Neuronal stem cell (in vitro differentiated cells): ENCODE results near the gene WNT3A.
A peak's percentile ranks its signal among the peaks of the same experiment; 100 is the strongest.

ENCODE experiments used
- DNase-seq: peaks from one replicate; pipeline ENCODE4 v3.0.0-alpha.2; 2013; ENCODE audit warnings: low spot score
- H2AFZ ChIP-seq: one replicate; pipeline ENCODE4 v1.6.1; 2013; ENCODE audit warnings: mild to moderate bottlenecking, low read length, inconsistent platforms
- H2AK5ac ChIP-seq: 2 replicates; pipeline ENCODE4 v1.6.1; 2013; ENCODE audit warnings: low read depth, mild to moderate bottlenecking, inconsistent platforms, low read length, moderate library complexity, mixed read lengths
- H2BK120ac ChIP-seq: 2 replicates; pipeline ENCODE4 v1.6.1; 2013; ENCODE audit warnings: low read depth, mild to moderate bottlenecking, inconsistent platforms, low read length, moderate library complexity, mixed read lengths
- H2BK12ac ChIP-seq: one replicate; pipeline ENCODE4 v1.6.1; 2013; ENCODE audit warnings: low read length, inconsistent platforms
- H2BK15ac ChIP-seq: 2 replicates; pipeline ENCODE4 v1.6.1; 2013; ENCODE audit warnings: mild to moderate bottlenecking, low read length, inconsistent platforms, mixed read lengths
- H2BK5ac ChIP-seq: one replicate; pipeline ENCODE4 v1.6.1; 2013; ENCODE audit warnings: inconsistent platforms, mild to moderate bottlenecking, low read length, moderate library complexity
- H3K14ac ChIP-seq: one replicate; pipeline ENCODE4 v1.6.1; 2013; ENCODE audit warnings: low read length, inconsistent platforms
- H3K18ac ChIP-seq: 2 replicates; pipeline ENCODE4 v1.6.1; 2013; ENCODE audit warnings: low read length, inconsistent platforms
- H3K23ac ChIP-seq: 2 replicates; pipeline ENCODE4 v1.6.1; 2013; ENCODE audit warnings: low read depth, mild to moderate bottlenecking, mixed read lengths, low read length, inconsistent platforms; ENCODE audit not compliant: poor library complexity
- H3K27ac ChIP-seq: replicated peaks from 3 replicates; pipeline ENCODE4 v1.5.1; 2013; ENCODE audit warnings: low read length, inconsistent platforms
- H3K27me3 ChIP-seq, 3 experiments: 2 replicates each; pipeline ENCODE4 v1.6.1; 2013; ENCODE audit warnings: low read length in 3 of 3, mild to moderate bottlenecking in 2 of 3, inconsistent platforms in 1 of 3, low read depth in 1 of 3, mixed read lengths in 1 of 3, moderate library complexity in 1 of 3; ENCODE audit not compliant: control insufficient read depth in 3 of 3, insufficient read depth in 3 of 3
- H3K36me3 ChIP-seq, 2 donors: replicated peaks in 1 of 2; 2 replicates each; pipeline ENCODE4 v1.6.1; 2013; ENCODE audit warnings: low read length in 2 of 2; ENCODE audit not compliant: control insufficient read depth in 2 of 2, insufficient read depth in 2 of 2
- H3K4ac ChIP-seq: 2 replicates; pipeline ENCODE4 v1.6.1; 2013; ENCODE audit warnings: inconsistent platforms, mild to moderate bottlenecking, low read length, moderate library complexity
- H3K4me1 ChIP-seq, 2 donors: 1 replicate in 1 of 2; 2 replicates in 1 of 2; pipeline ENCODE4 v1.6.1; 2013; ENCODE audit warnings: low read length in 2 of 2, low read depth in 1 of 2; ENCODE audit not compliant: control insufficient read depth in 2 of 2, insufficient read depth in 1 of 2
- H3K4me2 ChIP-seq: one replicate; pipeline ENCODE4 v1.6.1; 2013; ENCODE audit warnings: mild to moderate bottlenecking, low read length, inconsistent platforms; ENCODE audit not compliant: insufficient read depth, poor library complexity, severe bottlenecking
- H3K4me3 ChIP-seq, 2 donors: 2 replicates each; pipeline ENCODE4 v1.5.1; 2013; ENCODE audit warnings: low read length in 2 of 2, mild to moderate bottlenecking in 2 of 2, inconsistent platforms in 1 of 2, moderate library complexity in 1 of 2
- H3K79me1 ChIP-seq: one replicate; pipeline ENCODE4 v1.6.1; 2013; ENCODE audit warnings: low read depth, mild to moderate bottlenecking, inconsistent platforms, low read length, moderate library complexity
- H3K9ac ChIP-seq: one replicate; pipeline ENCODE4 v1.6.1; 2013; ENCODE audit warnings: mild to moderate bottlenecking, low read depth, low read length, inconsistent platforms; ENCODE audit not compliant: poor library complexity
- H3K9me3 ChIP-seq, 2 donors: replicated peaks in 1 of 2; 2 replicates each; pipeline versions ENCODE3 to v1.6.1; 2013; ENCODE audit warnings: low read length in 2 of 2, mild to moderate bottlenecking in 2 of 2, inconsistent platforms in 1 of 2, low read depth in 1 of 2, mixed read lengths in 1 of 2, moderate library complexity in 1 of 2; ENCODE audit not compliant: control insufficient read depth in 2 of 2, insufficient read depth in 1 of 2
- H4K8ac ChIP-seq: one replicate; pipeline ENCODE4 v1.6.1; 2013; ENCODE audit warnings: low read depth, mild to moderate bottlenecking, inconsistent platforms, low read length, moderate library complexity
- H4K91ac ChIP-seq: one replicate; pipeline ENCODE4 v1.6.1; 2013; ENCODE audit warnings: low read length, low read depth, mild to moderate bottlenecking, inconsistent platforms; ENCODE audit not compliant: poor library complexity
- WGBS, 2 donors: extraction: QIAGEN DNeasy Blood & Tissue Kit; methylation state at CpG; one replicate each; pipeline ENCODE4 v1.1.7; 2013; ENCODE audit warnings: missing lambda C conversion rate in 2 of 2, mixed read lengths in 1 of 2; ENCODE audit not compliant: insufficient read length in 2 of 2, insufficient replicate concordance in 1 of 2; ENCODE audit errors: extremely low coverage in 2 of 2; 5-methylcytosine and 5-hydroxymethylcytosine counted together

The WNT3A gene

GRCh38 chr1:228071839-228072657, 65.2 kb downstream of the WNT3A start:
- Histone ChIP-seq H3K4me1 (peaks cover 0 to 12% of the 10 kb centered on the region in 2 donors), H4K8ac (no peak overlapping the region), H3K9ac (no peak overlapping the region), H2BK12ac (no peak overlapping the region), H3K4me2 (no peak overlapping the region), H3K27ac (no peak overlapping the region), H3K36me3 (no peaks in the 10 kb centered on the region), H3K23ac (no peak overlapping the region), H3K4ac (no peak overlapping the region), H3K9me3 (peaks cover 0 to 5% of the 10 kb centered on the region in 2 donors), H3K14ac (no peak overlapping the region), H2BK120ac (no peak overlapping the region), H2AK5ac (no peak overlapping the region), H2BK15ac (no peak overlapping the region), H2BK5ac (no peak overlapping the region), H2AFZ (no peak overlapping the region), H3K27me3 (peaks cover 3 to 56% (median 52%) of the 10 kb centered on the region in 3 experiments), H3K18ac (peak overlapping the region; percentile 3), H4K91ac (no peak overlapping the region), H3K79me1 (peaks cover 3% of the 10 kb centered on the region), H3K4me3 (no peak overlapping the region)
- no peak for DNase-seq
- WGBS, 2 donors = 100% methylated on average over 3 of the region's 7 CpGs

GRCh38 chr1:228072658-228073043, 65.9 kb downstream of the WNT3A start:
- DNase-seq = no peak
- Histone ChIP-seq H3K9me3 (peaks cover 0 to 5% of the 10 kb centered on the region in 2 donors), H3K36me3 (no peaks in the 10 kb centered on the region), H3K79me1 (peaks cover 3% of the 10 kb centered on the region), H2BK120ac (no peak overlapping the region), H3K14ac (no peak overlapping the region), H3K4me2 (no peak overlapping the region), H3K18ac (no peak overlapping the region), H3K4ac (no peak overlapping the region), H3K4me1 (peaks cover 0 to 12% of the 10 kb centered on the region in 2 donors), H3K27ac (no peak overlapping the region), H2BK15ac (no peak overlapping the region), H2BK5ac (no peak overlapping the region), H2BK12ac (no peak overlapping the region), H4K91ac (no peak overlapping the region), H3K9ac (no peak overlapping the region), H2AK5ac (peak overlapping the region; percentile 96), H2AFZ (no peak overlapping the region), H3K23ac (no peak overlapping the region), H4K8ac (no peak overlapping the region), H3K4me3 (no peak overlapping the region), H3K27me3 (peaks cover 3 to 50% (median 47%) of the 10 kb centered on the region in 3 experiments)
- no CpG with 5 or more reads among the region's 5 CpGs for WGBS, 2 donors

- H2BK5ac ChIP-seq = peak overlapping the region; percentile 10
- H3K18ac ChIP-seq = peak overlapping the region; percentile 92
- peak overlapping the region; percentile 79 for H3K14ac ChIP-seq
- H3K4me2 ChIP-seq = no peak overlapping the region
- H3K4me1 ChIP-seq = peaks cover 0 to 12% of the 10 kb centered on the region in 2 donors
- peaks cover 3 to 44% (median 41%) of the 10 kb centered on the region in 3 experiments for H3K27me3 ChIP-seq
- no peak for DNase-seq
- H2AK5ac ChIP-seq = peak overlapping the region; percentile 96
- peak overlapping the region; percentile 78 for H3K4ac ChIP-seq
- H2BK120ac ChIP-seq = no peak overlapping the region
- peak overlapping the region; percentile 99 for H2BK12ac ChIP-seq
- H3K23ac ChIP-seq = peak overlapping the region; percentile 82
- no peak overlapping the region for H3K27ac ChIP-seq
- H2BK15ac ChIP-seq = peak overlapping the region; percentile 94
- no CpG with 5 or more reads among the region's 23 CpGs for WGBS, 2 donors
- no peak overlapping the region for H3K9ac ChIP-seq
- peaks cover 3% of the 10 kb centered on the region for H3K79me1 ChIP-seq
- H3K4me3 ChIP-seq = no peak overlapping the region
- H4K8ac ChIP-seq = no peak overlapping the region
- H2AFZ ChIP-seq = no peak overlapping the region
- H3K36me3 ChIP-seq = no peaks in the 10 kb centered on the region
- H4K91ac ChIP-seq = peak overlapping the region; percentile 9
- peaks cover 0 to 5% of the 10 kb centered on the region in 2 donors for H3K9me3 ChIP-seq
These were observed 66.5 kb downstream of the WNT3A start for GRCh38 chr1:228073061-228073856.
